Stimulated activated CD4-positive, alpha-beta T cell treated with anti-CD3 and anti-CD28 coated beads, Interleukin-2, amount 100 ng/mL, for 24 hours (primary cell): ENCODE measurements around the gene HEXD.
"Not testable (repeated sequence)": the region's sequence is repeated elsewhere in the genome, so short reads cannot be mapped to it uniquely, and the experiment has no call there.

Experiments used
- DNase-seq, 2 donors: peaks; one replicate each; pipeline ENCODE4 v3.0.0-alpha.2; 2020

Gene HEXD

GRCh38 chr17:82418001-82418986 is at the start of gene HEXD, which contains the start of gene OGFOD3:
TSS of gene HEXD (plus strand) at chr17:82418347. CDS start at chr17:82419800, 1,453 bp downstream.
TSS of gene OGFOD3 (minus strand) at chr17:82418586. CDS start at chr17:82418485, 101 bp downstream.
- DNase-seq: peak; percentile 81 to 88

- no peak for DNase-seq
Observed at GRCh38 chr17:82369211-82369610, 48.9 kb upstream of the HEXD start.

GRCh38 chr17:82370471-82371332 is 47.4 kb upstream of the HEXD start:
- DNase-seq: peak; percentile 36 to 45

GRCh38 chr17:82371333-82372248 is 46.6 kb upstream of the HEXD start, which contains the start of gene UTS2R:
TSS of gene UTS2R (plus strand) at chr17:82371765. CDS start at chr17:82374325, 2,560 bp downstream.
- DNase-seq: no peak

GRCh38 chr17:82372249-82373071 is 45.7 kb upstream of the HEXD start:
- no peak for DNase-seq

- DNase-seq: not testable (repeated sequence)
Observed at GRCh38 chr17:82373072-82373452, 45.1 kb upstream of the HEXD start.

- DNase-seq: no peak
Observed at GRCh38 chr17:82373731-82374625, 44.2 kb upstream of the HEXD start.

GRCh38 chr17:82374626-82375331 is 43.4 kb upstream of the HEXD start:
- DNase-seq: no peak

- DNase-seq: no peak
Observed at GRCh38 chr17:82375359-82376041, 42.6 kb upstream of the HEXD start.

GRCh38 chr17:82376042-82376730 is 42.0 kb upstream of the HEXD start:
- DNase-seq: no peak

GRCh38 chr17:82377294-82377693 is 40.9 kb upstream of the HEXD start:
- DNase-seq: not testable (repeated sequence)

- DNase-seq: no peak
Observed at GRCh38 chr17:82377924-82378740, 40.0 kb upstream of the HEXD start.

GRCh38 chr17:82378741-82379021 is 39.5 kb upstream of the HEXD start:
- no peak for DNase-seq

GRCh38 chr17:82380860-82381702 is 37.1 kb upstream of the HEXD start:
- DNase-seq: no peak

- not testable (repeated sequence) for DNase-seq
Observed at GRCh38 chr17:82381703-82382009, 36.5 kb upstream of the HEXD start.

- DNase-seq: not testable (repeated sequence)
Observed at GRCh38 chr17:82382220-82382932, 35.8 kb upstream of the HEXD start.
